Stimulated activated CD4-positive, alpha-beta T cell treated with anti-CD3 and anti-CD28 coated beads, Interleukin-2, amount 100 ng/mL, for 24 hours (primary cell): ENCODE results near the gene SEPSECS.
"Not testable (repeated sequence)": the region's sequence is repeated elsewhere in the genome, so short reads cannot be mapped to it uniquely, and the experiment has no call there.

ENCODE experiments used
- DNase-seq, 2 donors: peaks; one replicate each; pipeline ENCODE4 v3.0.0-alpha.2; 2020

The SEPSECS gene

GRCh38 chr4:25107827-25108516 lies 52.3 kb downstream of the SEPSECS start:
- DNase-seq = no peak

- no peak for DNase-seq
Observed at GRCh38 chr4:25106363-25107151, 53.7 kb downstream of the SEPSECS start.

GRCh38 chr4:25104591-25104990 lies 55.7 kb downstream of the SEPSECS start:
- no peak for DNase-seq

- no peak for DNase-seq
Observed at GRCh38 chr4:25103418-25103817, 56.8 kb downstream of the SEPSECS start.

- no peak for DNase-seq
Observed at GRCh38 chr4:25101836-25102235, 58.4 kb downstream of the SEPSECS start.

GRCh38 chr4:25100710-25101109 lies 59.5 kb downstream of the SEPSECS start:
- DNase-seq = no peak

- no peak for DNase-seq
Observed at GRCh38 chr4:25100021-25100555, 60.2 kb downstream of the SEPSECS start.

GRCh38 chr4:25098964-25099891 lies 61.0 kb downstream of the SEPSECS start:
- no peak for DNase-seq

GRCh38 chr4:25096981-25097443 lies 63.2 kb downstream of the SEPSECS start:
- no peak for DNase-seq

GRCh38 chr4:25096251-25096980 lies 63.8 kb downstream of the SEPSECS start:
- DNase-seq = no peak

- no peak for DNase-seq
Observed at GRCh38 chr4:25095837-25096236, 64.4 kb downstream of the SEPSECS start.

- no peak for DNase-seq
Observed at GRCh38 chr4:25092139-25092538, 68.1 kb downstream of the SEPSECS start.

- DNase-seq = no peak
Observed at GRCh38 chr4:25090516-25090915, 69.7 kb downstream of the SEPSECS start.

GRCh38 chr4:25089051-25089763 lies 71.0 kb downstream of the SEPSECS start:
- DNase-seq = no peak

GRCh38 chr4:25088093-25088952 lies 71.9 kb downstream of the SEPSECS start:
- DNase-seq = peak in 1 of 2 donors; percentile 7

GRCh38 chr4:25085671-25086070 lies 74.6 kb downstream of the SEPSECS start:
- no peak for DNase-seq

- not testable (repeated sequence) for DNase-seq
Observed at GRCh38 chr4:25083441-25083840, 76.8 kb downstream of the SEPSECS start.

- DNase-seq = no peak
Observed at GRCh38 chr4:25081866-25082471, 78.3 kb downstream of the SEPSECS start.

GRCh38 chr4:25080571-25080970 lies 79.7 kb downstream of the SEPSECS start:
- DNase-seq = no peak

- DNase-seq = no peak
Observed at GRCh38 chr4:25078523-25078922, 81.7 kb downstream of the SEPSECS start.
